Hippocampal formation (tissue), 2 donors: ENCODE data around the gene PSG3.
A peak's percentile ranks its signal among the peaks of the same experiment; 100 is the strongest.
"Not testable (repeated sequence)": the region's sequence is repeated elsewhere in the genome, so short reads cannot be mapped to it uniquely, and the experiment has no call there.

Experiments used
- DNase-seq, 2 donors: peaks; one replicate each; lab custom pipeline; 2025; lab: John Stamatoyannopoulos, UW

PSG3 gene

GRCh38 chr19:42740381-42740780 lies at the start of gene PSG3:
Gene PSG3, minus strand, starts transcription at chr19:42740481. Its CDS starts 97 bp downstream, at chr19:42740384.
- not testable (repeated sequence) for DNase-seq

GRCh38 chr19:42788766-42789165 lies 48.5 kb upstream of the PSG3 start:
- not testable (repeated sequence) for DNase-seq

GRCh38 chr19:42787766-42788165 lies 47.5 kb upstream of the PSG3 start:
- DNase-seq, result not testable (repeated sequence)

GRCh38 chr19:42776750-42777612 lies 36.7 kb upstream of the PSG3 start:
- peak; percentile 24 to 47 for DNase-seq

- not testable (repeated sequence) for DNase-seq
Observed at GRCh38 chr19:42774510-42775158, 34.4 kb upstream of the PSG3 start.

GRCh38 chr19:42767319-42767718 lies 27.0 kb upstream of the PSG3 start:
- DNase-seq, result not testable (repeated sequence)

GRCh38 chr19:42766871-42767270 lies 26.6 kb upstream of the PSG3 start:
- DNase-seq, result not testable (repeated sequence)

- no peak for DNase-seq
Observed at GRCh38 chr19:42764836-42765235, 24.6 kb upstream of the PSG3 start.

- DNase-seq, result no peak
Observed at GRCh38 chr19:42762789-42763188, 22.5 kb upstream of the PSG3 start.

GRCh38 chr19:42761924-42762295 lies 21.6 kb upstream of the PSG3 start:
- DNase-seq, result not testable (repeated sequence)

GRCh38 chr19:42760954-42761923 lies 21.0 kb upstream of the PSG3 start:
- not testable (repeated sequence) for DNase-seq

- DNase-seq, result not testable (repeated sequence)
Observed at GRCh38 chr19:42758667-42759066, 18.4 kb upstream of the PSG3 start.

GRCh38 chr19:42752246-42752645 lies 12.0 kb upstream of the PSG3 start:
- not testable (repeated sequence) for DNase-seq

- not testable (repeated sequence) for DNase-seq
Observed at GRCh38 chr19:42741726-42742607, 1.7 kb upstream of the PSG3 start.

- not testable (repeated sequence) for DNase-seq
Observed at GRCh38 chr19:42737581-42738011, 2.7 kb downstream of the PSG3 start.

- DNase-seq, result not testable (repeated sequence)
Observed at GRCh38 chr19:42728341-42728740, 11.9 kb downstream of the PSG3 start.

GRCh38 chr19:42714000-42714399 lies 26.3 kb downstream of the PSG3 start:
- DNase-seq, result not testable (repeated sequence)

- not testable (repeated sequence) for DNase-seq
Observed at GRCh38 chr19:42712753-42713152, 27.5 kb downstream of the PSG3 start.

- DNase-seq, result not testable (repeated sequence)
Observed at GRCh38 chr19:42710986-42711385, 29.3 kb downstream of the PSG3 start.

- DNase-seq, result no peak
Observed at GRCh38 chr19:42697884-42698283, 42.4 kb downstream of the PSG3 start.
